ENCODE data around the gene MYO7B. TPM values are rescaled to one million over a fixed set of nuclear protein-coding genes. Genes with fewer than 3 reads are reported as not detected.

Gene MYO7B
- total and polyA plus RNA-seq, 7 donors: 0.28 to 0.61 (median 0.49) TPM

GRCh38 chr2:127598711-127599110 lies 63.2 kb downstream of the MYO7B start:
- DNase-seq (no peak), ATAC-seq (no peak)
- no peak overlapping the region for H3K4me3 ChIP-seq
- no peaks in the 10 kb centered on the region for H3K36me3 ChIP-seq (ENCODE audit: insufficient read depth in 1 of 2, low read depth in 1 of 2)
- intact Hi-C loops (cut with DNase I): loop anchor here in 1 of 2 donors (10.0 kb wide), 1 partner anchor 226 kb away; no protein-coding TSS in a partner anchor
- H3K9me3 ChIP-seq: no peaks in the 10 kb centered on the region
- no peaks in the 10 kb centered on the region for H3K4me1 ChIP-seq
- WGBS, 3 donors: 86 to 95% (median 92%) methylated on average over 3 of the region's 3 CpGs
- no peaks in the 10 kb centered on the region for H3K27me3 ChIP-seq (ENCODE audit: insufficient read depth in 3 of 3, low read length in 2 of 3)
- H3K27ac ChIP-seq: no peak overlapping the region
- no peak for TF ChIP-seq CTCF (IDR thresholded peaks at IDR 0.05)

GRCh38 chr2:127599211-127599610 lies 63.7 kb downstream of the MYO7B start:
- no peak for ATAC-seq
- no peak for TF ChIP-seq CTCF (IDR thresholded peaks at IDR 0.05)
- Histone ChIP-seq H3K27me3 (ENCODE audit: insufficient read depth in 3 of 3, low read length in 2 of 3) (no peaks in the 10 kb centered on the region), H3K27ac (no peak overlapping the region), H3K4me3 (no peak overlapping the region), H3K4me1 (no peaks in the 10 kb centered on the region), H3K36me3 (ENCODE audit: insufficient read depth in 1 of 2, low read depth in 1 of 2) (no peaks in the 10 kb centered on the region), H3K9me3 (no peaks in the 10 kb centered on the region)
- WGBS, 3 donors: 57 to 68% (median 62%) methylated on average over 3 of the region's 3 CpGs
- intact Hi-C loops (cut with DNase I): loop anchor here in 1 of 2 donors (10.0 kb wide), 1 partner anchor 226 kb away; no protein-coding TSS in a partner anchor
- DNase-seq: no peak

DNA sequence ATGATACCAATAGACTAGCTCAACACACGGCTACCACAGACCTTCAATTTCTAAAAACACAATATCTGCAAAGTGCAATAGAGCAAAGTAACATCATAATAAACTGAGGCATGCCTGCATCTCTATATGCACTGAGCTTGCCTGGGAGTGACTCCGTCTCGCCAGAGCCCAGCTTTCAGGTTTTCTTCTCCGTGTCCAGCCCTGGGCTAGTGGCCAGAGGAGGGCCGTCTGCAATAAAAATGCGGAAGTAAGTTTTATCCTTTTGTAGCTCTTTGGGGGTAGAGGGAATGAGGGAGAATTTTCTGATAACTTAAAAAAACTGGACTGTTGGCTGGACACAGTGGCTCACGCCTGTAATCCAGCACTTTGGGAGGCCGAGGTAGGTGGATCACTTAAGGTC lies 69.5 kb downstream of the MYO7B start:
- no peak overlapping the region for H3K27ac ChIP-seq
- no peak for TF ChIP-seq CTCF (IDR thresholded peaks at IDR 0.05)
- DNase-seq (no peak), ATAC-seq (no peak)
- H3K36me3 ChIP-seq (ENCODE audit: insufficient read depth in 1 of 2, low read depth in 1 of 2): no peaks in the 10 kb centered on the region
- H3K27me3 ChIP-seq (ENCODE audit: insufficient read depth in 3 of 3, low read length in 2 of 3): no peaks in the 10 kb centered on the region
- no peaks in the 10 kb centered on the region for H3K9me3 ChIP-seq
- no peaks in the 10 kb centered on the region for H3K4me1 ChIP-seq
- intact Hi-C loops (cut with DNase I): no loop called here
- no peak overlapping the region for H3K4me3 ChIP-seq
- WGBS, 3 donors: 73 to 78% (median 76%) methylated on average over 8 of the region's 8 CpGs

GRCh38 chr2:127605691-127606263 lies 70.3 kb downstream of the MYO7B start:
- intact Hi-C loops (cut with DNase I): no loop called here
- Histone ChIP-seq H3K4me1 (no peaks in the 10 kb centered on the region), H3K27ac (no peak overlapping the region), H3K36me3 (ENCODE audit: insufficient read depth in 1 of 2, low read depth in 1 of 2) (no peaks in the 10 kb centered on the region), H3K4me3 (no peak overlapping the region), H3K9me3 (no peaks in the 10 kb centered on the region), H3K27me3 (ENCODE audit: insufficient read depth in 3 of 3, low read length in 2 of 3) (peaks cover 0 to under 1% (median 0%) of the 10 kb centered on the region in 3 donors)
- WGBS, 3 donors: 86 to 89% (median 87%) methylated on average over 7 of the region's 7 CpGs
- TF ChIP-seq CTCF (IDR thresholded peaks at IDR 0.05): no peak
- DNase-seq: no peak
- ATAC-seq: no peak

All from psoas muscle (tissue), 8 donors.